Hypothalamus (tissue), 51 donors: ENCODE results near the gene ABCA10.
"Not testable (repeated sequence)": the region's sequence is repeated elsewhere in the genome, so short reads cannot be mapped to it uniquely, and the experiment has no call there.

Source experiments
- DNase-seq, 51 donors: peaks; one replicate each; lab custom pipeline; 2025; lab: John Stamatoyannopoulos, UW

Gene ABCA10

DNA sequence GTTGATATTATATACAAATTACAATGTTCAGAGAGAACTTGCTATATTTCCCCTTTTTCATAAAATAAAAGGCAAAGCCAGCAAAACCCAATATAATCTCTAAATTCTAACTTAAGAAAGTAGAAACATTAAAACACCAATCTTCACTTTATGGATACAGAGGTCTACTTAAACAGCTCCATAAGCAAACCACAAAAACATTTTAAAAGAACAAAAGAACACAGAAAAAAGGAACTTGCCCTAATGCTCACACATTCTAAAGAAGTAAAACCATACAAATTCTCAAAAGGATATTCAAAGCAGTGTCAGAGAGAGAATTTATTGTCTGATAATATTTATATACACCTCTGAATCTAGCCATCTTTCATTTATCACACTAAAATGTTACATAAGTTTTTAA, 606 bp downstream of the ABCA10 start:
- DNase-seq, result no peak

DNA sequence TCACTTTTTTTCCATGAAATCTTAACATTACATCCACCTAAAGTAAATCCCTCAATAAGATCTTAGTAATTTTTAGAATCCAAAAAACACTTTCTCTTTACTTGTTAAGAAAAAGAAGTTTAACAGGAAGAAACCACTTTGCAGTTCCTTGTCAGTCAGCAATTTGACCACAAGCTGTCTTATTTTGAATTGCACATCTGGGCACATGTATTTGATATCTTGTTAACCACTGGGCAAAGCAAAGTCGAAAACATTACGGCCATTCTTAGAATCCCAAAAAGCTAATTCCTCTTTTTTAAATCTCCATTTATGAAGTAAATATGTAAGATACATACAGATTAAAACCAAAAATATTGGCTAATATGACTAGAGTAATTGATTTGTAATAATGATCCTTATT, 1.1 kb downstream of the ABCA10 start:
- DNase-seq, result no peak

DNA sequence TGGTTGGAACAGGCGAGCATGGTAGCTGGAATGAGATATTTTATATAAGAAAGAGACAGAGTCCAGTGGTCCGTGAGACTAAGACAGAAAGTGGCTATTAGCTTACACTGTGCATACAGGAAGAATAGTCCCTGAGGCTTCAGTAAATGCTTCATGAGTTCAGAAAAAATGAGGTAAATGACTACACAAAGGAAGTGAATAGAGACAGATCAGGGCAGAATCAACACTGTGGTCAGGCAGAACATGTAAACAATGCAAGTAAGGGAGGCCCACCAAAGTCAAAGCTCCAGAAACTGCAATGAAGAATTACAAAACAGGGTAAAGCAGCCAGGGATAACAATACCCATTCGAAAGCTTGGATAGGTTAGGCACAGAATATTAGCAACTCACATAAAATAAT, 4.8 kb downstream of the ABCA10 start:
- no peak for DNase-seq

DNA sequence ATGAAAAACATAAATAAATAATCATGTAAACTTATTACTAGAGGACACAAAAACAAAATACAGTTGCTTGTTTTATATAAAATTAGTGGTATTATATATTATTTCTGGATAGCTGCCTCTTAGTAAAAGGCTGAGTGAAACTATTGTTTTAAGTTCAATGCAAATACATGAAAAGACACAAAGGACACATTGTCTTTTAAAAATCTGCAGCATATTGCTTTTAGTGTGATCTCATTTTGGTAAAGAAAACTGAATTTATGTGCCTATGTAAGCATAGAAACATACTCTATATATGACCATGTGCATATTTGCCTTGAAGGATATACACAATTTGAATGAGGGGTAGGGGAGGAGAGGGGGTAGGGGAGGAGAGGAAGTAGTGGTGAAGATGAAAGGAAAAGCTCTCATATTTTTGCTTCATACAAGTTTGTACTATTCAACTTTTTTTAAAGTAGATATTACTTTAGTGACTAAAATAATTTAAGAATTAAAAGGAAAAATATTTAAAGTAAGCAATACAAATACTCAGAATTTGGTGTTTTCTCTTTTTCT, 5.8 kb downstream of the ABCA10 start:
- DNase-seq, result no peak

DNA sequence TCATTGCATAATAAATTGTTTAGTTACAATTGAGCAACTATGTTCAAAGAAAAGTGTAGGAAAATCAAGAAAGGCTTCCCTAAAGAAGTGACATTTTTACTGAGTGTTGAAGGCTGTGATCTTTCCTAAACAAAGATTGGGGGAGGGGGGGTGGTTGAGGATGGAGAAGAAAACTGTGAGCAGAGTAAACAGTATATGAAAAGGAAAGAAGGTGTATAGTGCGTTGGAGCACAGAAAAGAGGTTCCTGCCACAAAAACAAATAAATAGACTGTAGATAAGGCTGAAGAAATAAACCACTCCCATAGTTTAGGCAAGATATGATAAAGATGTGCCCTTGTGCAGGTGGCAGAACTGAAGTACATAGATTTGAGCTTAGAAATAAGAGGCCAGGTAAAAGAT, 8.5 kb downstream of the ABCA10 start:
- DNase-seq, result no peak

DNA sequence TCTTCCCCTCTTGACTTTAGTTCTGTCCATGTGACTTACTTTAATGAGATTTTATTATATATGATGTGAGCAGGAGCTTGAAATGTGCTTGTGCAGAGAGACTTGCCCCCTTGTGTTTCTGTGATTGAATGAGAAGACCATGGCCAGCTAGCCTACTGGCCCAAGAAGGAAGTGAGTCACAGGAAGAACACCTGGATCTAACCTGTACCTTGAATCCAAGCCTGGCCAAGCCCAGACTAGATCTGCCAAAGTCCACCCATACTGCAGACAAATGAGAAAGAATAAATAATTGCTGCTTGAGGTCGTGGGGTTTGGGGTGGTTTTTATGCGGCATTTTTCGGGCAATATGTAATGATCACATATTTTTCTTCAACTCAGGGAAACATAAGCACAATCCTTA, 9.6 kb downstream of the ABCA10 start:
- no peak for DNase-seq

DNA sequence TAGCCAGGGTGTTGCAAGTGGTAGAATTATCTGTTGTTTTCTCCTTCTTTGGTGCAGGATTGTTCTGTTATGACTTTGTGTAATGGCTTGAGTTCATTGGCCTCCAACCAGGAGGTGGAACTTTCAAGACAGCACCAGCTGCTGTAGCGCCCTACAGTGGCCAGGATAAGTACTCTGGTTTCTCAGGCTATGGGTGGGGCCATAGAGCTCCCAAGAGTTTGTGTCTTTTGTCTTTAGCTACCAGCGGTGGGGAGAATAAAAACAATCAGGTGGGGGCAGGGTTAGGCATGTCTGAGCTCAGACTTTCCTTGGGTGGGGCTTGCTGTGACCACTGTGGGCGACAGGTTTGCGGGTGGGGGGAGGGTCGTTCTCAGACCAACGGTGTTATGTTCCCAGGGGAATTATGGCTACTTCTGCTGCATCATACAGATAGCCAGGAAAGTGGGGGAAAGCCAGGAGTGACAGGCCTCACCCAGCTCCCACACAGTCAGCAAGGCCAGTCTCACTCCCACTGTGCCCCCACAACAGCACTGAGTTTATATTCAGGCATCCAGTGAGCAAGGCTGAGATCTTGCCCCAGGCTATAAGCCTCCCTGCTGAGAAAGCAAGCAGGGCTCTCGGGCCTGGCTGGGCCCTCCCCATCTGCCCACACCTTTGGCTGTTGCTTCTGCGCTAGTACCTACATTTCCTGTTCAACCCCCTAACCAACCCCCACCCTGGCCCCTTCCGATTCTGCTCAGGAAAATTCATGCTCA, 15.4 kb downstream of the ABCA10 start:
- DNase-seq, result no peak

DNA sequence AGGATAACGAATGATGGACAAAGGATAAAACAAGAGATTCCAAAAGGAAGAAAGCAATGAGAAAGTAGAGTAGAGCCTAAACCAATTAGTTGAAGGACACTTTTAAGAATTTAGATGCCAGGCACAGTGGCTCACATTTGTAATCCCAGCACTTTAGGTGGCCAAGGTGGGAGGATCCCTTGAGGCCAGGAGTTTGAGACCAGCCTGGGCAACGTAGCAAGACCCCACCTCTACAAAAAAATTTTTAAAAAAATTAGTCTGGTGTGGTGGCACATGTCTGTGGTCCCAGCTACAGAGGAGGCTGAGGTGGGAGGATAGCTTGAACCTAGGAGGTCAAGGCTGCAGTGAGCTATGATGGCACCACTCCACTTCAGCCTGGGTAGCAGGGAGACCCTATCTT, 20.0 kb downstream of the ABCA10 start:
- no peak for DNase-seq

DNA sequence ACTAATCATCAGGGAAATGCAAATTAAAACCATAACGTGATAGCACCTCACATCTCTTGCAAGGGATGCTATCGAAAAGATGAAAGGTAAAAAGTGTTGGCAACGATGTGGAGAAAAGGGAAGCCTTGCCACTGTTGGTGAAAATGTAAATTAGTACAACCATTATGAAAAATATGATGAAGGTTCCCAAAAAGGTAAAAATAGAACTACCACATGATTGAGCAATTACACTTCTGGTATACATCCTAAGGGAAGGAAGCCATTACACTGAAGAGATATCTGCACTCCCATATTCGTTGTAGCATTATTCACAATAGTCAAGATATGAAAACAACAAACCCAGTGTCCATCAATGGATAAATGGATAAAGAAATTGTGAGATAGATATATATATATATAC, 21.5 kb downstream of the ABCA10 start:
- DNase-seq, result no peak

DNA sequence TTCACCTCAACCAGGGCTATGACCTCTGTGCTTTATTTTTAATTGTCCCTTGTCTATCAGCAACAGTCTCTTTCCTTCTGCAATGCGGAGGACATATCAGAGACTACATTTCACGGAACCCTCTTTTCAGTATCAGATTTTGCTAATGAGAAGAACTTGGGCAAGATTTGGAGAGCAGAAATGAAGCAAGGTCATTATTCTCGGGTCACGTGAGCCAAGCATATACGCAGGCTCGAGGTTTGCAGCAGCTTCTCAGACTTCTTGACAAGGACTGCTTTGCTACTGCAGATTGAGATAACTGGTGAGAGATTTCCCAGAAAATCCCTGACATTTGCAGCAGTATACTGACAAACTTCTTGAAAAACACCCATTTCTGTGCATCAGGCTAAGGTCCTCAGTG, 30.4 kb downstream of the ABCA10 start:
- no peak for DNase-seq

DNA sequence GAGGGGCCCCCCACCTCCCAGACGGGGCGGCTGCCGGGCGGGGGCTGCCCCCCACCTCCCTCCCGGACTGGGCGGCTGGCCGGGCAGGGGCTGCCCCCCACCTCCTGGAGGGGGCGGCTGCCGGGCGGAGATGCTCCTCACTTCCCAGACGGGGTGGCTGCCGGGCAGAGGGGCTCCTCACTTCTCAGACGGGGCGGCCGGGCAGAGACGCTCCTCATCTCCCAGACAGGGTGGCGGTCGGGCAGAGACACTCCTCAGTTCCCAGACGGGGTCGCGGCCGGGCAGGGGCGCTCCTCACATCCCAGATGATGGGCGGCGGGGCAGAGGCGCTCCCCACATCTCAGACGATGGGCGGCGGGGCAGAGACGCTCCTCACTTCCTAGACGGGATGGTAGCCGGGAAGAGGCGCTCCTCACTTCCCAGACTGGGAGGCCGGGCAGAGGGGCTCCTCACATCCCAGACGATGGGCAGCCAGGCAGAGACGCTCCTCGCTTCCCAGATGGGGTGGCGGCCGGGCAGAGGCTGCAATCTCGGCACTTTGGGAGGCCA, 32.4 kb downstream of the ABCA10 start:
- DNase-seq, result not testable (repeated sequence)

DNA sequence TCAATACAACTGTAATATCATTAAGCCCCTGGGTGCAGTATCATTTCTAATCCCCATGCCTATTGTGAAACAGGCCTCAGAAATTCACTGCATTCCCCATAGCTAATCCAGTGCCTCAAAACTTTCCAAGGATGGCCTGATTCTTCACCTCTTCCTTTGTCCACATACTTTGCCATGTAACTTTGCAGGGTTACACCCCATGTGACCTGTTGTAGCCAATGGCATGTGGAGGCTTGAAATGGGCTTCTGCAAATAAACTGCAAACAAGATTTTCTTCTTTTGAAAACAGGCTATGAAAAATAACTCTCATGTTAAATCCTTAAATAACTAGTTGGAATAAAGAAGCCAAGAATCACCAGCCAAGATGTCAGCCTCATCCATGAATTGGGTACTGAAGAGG, 35.9 kb downstream of the ABCA10 start:
- no peak for DNase-seq

DNA sequence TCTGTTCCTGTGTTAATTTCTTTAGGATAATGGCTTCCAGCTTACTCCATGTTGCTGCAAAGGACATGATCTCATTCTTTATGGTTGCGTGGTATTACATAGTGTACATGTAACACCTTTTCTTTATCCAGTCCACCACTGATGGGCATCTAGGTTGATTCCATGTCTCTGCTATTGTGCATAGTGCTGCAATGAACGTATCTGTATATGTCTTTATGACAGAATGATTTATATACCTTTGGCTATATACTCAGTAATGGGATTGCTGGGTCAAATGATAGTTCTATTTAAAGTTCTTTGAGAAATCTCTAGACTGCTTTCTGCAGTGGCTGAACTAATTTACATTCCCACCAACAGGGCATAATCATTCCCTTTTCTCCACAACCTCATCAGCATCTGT, 39.8 kb downstream of the ABCA10 start:
- DNase-seq, result no peak

DNA sequence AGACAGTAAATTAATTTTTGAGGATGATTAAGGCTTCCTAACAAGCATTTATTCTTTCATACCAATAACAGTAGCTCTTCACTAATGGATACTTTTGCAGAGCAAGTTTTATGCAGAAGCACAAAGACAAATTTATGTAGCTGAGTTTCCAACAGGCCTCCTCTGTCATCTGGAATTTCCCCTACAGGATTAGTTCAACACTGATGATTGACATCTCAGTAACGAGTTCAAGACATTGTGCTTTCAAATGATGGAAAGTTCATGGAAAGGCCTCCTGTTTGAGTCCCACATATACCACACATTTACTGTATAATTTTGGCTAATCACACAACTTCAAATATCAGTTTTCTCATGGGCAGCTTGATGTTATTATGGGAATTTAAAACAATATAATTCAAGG, 40.6 kb downstream of the ABCA10 start:
- no peak for DNase-seq

DNA sequence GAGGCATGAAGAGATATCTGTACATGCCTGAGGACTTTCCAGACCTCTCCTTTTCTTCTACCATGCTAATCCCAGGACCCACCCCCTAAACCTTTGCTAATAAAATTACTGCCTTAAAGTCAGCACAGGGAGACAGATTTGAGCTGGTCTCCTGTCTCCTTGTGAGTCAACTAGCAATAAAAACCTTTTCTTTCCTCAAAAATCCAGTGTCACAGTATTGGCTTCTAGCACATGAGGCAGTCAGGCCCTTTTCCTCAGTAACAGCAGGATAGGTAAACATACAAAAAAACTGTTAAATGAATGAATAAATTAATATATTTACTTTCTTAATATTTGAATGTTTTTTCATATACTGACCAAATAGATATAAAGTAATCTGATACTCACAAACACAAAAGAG, 41.3 kb downstream of the ABCA10 start:
- no peak for DNase-seq

DNA sequence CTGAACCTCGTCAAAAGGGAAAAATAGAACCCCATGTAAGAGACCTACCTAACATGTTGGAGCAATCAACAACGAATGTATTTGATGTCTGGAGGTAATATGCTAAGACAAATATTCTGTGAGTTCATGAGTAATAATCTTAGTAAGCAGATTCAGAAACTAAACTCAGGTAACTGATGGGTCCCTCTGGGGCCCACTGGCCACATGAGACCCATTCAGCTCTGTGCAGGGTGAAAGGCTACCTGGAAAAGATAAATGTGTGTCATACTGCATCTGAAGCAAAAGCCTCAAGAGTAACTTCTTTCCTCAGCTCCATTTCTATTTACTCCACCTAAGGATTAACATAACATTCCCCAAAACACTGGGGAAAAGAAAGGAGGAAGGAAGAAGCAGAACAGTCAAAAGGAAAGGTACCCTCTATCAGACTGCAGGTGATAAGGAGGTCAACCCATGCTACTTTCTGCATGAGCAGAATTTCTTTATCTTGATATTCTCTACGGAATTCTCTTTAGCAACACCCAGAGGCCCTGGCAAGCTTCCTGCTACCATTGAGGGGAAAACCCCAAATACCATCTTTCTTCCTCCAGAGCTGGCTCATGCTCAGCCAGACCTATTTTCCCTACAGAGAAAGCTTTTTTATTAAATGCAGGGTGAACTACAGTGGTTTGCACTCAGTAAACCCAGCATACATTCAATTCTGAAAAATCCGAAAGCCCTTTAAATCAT, 49.2 kb downstream of the ABCA10 start:
- DNase-seq, result no peak

DNA sequence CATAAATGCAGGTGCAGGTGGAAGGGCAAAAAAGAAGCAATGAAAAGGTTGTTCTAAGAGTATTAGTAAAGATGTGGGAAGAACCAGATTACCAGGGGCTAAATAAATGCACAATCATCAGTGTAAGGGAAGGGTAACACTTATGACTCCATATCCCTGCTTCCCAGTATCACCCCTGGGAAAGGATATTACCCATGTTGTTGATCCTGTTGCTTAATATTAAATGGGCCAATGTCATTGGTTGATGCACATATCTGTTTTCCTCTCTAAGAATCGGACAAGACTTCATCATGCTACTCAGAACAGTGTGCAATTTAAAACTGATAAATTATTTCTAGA, 52.2 kb downstream of the ABCA10 start:
- no peak for DNase-seq

DNA sequence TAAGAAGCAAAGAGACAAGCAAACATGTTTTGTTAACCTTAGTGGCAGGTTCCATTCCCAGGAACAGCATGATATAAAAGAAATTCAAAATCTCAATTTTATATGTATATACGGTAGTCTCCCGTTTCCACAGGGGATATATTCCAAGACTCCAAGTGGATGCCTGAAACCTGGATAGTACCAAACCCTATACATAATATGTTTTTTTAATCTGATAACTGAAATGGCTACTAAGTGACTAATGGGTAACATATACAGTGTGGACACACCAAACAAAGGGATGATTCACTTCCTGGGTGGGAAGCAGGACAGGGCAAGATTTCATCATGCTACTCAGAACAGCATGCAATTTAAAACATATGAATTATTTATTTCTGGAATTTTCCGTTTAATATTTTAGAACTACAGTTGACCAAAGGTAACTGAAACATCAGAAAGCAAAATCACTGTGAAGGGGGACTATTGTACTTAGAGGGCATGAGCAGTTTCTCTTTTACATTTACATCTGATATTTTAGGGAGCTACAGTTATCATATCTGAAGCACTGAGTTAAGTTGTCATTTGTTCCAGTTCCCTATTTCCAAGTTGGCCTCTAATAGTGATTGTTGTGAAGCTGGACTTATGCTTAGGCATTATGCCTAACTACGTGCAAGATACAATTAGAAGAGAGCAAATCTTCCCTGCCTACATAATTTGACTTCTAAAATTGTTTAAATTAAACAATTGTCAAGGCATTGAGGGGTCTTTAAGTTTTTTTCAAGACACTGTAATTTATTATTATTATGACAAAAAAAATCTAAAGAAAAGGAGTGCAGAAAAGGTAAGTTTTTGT, 52.8 kb downstream of the ABCA10 start:
- DNase-seq, result no peak

DNA sequence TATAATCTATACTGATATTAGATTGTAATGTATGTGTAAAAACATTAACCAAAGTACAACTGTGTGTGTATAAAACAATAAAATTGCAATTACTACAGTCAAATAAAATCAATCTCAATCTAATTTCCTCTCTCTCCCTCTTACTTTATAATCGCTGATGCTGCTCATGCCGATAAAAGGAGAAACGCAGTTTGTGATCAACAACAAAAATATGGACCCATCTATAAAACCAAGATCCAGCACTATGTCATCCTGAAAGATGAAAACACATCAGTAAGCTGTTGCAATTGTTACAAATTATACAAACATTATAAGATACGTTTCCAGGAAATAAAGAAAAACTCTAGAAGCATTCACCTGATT, 53.4 kb downstream of the ABCA10 start:
- no peak for DNase-seq

DNA sequence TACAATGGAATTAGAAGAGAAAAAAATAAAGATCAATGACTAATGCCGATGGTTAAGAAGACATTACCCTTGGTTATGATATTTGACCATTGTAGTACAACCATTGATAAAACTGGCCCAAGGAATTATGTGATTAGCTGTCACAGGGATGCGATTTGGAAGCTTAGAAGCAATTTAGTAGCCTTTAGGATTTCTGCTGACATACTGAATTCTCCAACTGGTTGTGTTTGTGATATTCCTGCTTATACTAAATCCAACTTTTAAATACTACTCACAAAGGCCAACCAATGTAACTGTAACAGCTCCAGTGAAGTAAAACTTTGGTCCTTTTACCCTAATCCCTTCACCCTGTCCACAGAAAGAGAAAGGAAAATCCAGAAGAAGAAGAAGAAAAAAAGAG, 55.5 kb downstream of the ABCA10 start:
- no peak for DNase-seq

DNA sequence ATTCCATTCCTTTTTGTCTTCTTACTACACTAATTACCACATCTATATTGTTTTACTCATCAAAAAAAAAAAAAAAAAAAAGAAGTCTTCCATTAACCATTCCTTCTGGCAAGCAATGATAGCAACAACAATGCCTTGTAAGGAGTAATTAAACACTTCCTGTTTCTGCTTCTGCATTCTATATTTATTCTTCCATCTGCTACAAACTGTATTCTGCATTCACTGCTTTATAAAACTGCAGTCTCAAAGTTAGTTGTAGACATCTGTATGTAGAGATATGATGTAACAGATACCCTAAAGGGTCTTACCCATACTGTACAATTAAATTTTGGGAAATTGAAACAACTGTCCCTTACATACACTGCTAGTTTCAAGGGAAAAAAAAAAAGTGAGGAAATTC, 58.2 kb downstream of the ABCA10 start:
- no peak for DNase-seq
